ENCODE results near the gene ZZZ3. TPM values are rescaled to one million over a fixed set of nuclear protein-coding genes. Genes with fewer than 3 reads are reported as not detected.

Gene ZZZ3
- total and polyA plus RNA-seq, 4 donors, result 8.6 to 48.9 (median 31.1) TPM

DNA sequence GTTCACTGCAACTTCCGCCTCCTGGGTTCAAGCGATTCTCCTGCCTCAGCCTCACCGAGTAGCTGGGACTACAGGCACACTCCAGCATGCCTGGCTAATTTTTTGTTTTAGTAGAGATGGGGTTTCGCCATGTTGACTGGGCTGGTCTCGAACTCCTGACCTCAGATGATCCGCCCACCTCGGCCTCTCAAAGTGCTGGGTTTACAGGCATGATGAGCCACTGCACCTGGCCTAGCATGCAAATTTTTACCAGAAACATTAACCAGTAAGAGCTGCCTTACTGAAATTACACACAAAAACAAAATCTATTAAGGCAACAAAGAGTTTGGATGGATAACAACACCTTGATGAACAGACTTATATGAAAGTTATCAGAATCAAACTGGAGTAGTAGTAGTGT is 12.1 kb downstream of the ZZZ3 start:
- H3K27ac ChIP-seq (ENCODE audit: low read depth in 1 of 2, low read length in 2 of 2), result no peak overlapping the region
- WGBS, result 92% methylated on average over 7 of the region's 7 CpGs
- TF ChIP-seq NR2F2 (IDR thresholded peaks at IDR 0.05) (no peak), JUND (IDR thresholded peaks at IDR 0.05) (no peak), HNF4G (IDR thresholded peaks at IDR 0.05) (no peak), RAD21 (IDR thresholded peaks at IDR 0.05) (no peak)
- TF ChIP-seq, protein P1, sequence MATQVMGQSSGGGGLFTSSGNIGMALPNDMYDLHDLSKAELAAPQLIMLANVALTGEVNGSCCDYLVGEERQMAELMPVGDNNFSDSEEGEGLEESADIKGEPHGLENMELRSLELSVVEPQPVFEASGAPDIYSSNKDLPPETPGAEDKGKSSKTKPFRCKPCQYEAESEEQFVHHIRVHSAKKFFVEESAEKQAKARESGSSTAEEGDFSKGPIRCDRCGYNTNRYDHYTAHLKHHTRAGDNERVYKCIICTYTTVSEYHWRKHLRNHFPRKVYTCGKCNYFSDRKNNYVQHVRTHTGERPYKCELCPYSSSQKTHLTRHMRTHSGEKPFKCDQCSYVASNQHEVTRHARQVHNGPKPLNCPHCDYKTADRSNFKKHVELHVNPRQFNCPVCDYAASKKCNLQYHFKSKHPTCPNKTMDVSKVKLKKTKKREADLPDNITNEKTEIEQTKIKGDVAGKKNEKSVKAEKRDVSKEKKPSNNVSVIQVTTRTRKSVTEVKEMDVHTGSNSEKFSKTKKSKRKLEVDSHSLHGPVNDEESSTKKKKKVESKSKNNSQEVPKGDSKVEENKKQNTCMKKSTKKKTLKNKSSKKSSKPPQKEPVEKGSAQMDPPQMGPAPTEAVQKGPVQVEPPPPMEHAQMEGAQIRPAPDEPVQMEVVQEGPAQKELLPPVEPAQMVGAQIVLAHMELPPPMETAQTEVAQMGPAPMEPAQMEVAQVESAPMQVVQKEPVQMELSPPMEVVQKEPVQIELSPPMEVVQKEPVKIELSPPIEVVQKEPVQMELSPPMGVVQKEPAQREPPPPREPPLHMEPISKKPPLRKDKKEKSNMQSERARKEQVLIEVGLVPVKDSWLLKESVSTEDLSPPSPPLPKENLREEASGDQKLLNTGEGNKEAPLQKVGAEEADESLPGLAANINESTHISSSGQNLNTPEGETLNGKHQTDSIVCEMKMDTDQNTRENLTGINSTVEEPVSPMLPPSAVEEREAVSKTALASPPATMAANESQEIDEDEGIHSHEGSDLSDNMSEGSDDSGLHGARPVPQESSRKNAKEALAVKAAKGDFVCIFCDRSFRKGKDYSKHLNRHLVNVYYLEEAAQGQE (IDR thresholded peaks at IDR 0.05), result no peak
- TF ChIP-seq, protein P2, sequence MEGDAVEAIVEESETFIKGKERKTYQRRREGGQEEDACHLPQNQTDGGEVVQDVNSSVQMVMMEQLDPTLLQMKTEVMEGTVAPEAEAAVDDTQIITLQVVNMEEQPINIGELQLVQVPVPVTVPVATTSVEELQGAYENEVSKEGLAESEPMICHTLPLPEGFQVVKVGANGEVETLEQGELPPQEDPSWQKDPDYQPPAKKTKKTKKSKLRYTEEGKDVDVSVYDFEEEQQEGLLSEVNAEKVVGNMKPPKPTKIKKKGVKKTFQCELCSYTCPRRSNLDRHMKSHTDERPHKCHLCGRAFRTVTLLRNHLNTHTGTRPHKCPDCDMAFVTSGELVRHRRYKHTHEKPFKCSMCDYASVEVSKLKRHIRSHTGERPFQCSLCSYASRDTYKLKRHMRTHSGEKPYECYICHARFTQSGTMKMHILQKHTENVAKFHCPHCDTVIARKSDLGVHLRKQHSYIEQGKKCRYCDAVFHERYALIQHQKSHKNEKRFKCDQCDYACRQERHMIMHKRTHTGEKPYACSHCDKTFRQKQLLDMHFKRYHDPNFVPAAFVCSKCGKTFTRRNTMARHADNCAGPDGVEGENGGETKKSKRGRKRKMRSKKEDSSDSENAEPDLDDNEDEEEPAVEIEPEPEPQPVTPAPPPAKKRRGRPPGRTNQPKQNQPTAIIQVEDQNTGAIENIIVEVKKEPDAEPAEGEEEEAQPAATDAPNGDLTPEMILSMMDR (IDR thresholded peaks at IDR 0.05; ENCODE audit: low read depth, low read length, missing input control), result no peak
- H3K9ac ChIP-seq (ENCODE audit: low read depth in 1 of 2, low read length in 2 of 2), result no peak overlapping the region
- no peak overlapping the region for H3K4me3 ChIP-seq (ENCODE audit: low read depth in 1 of 3, low read length in 3 of 3)
- DNase-seq (ENCODE audit: low spot score), result no peak
- peaks cover 3 to 19% (median 13%) of the 10 kb centered on the region in 4 donors for H3K4me1 ChIP-seq (ENCODE audit: control insufficient read depth in 4 of 4, insufficient read depth in 4 of 4, low read length in 3 of 4)
- no peaks in the 10 kb centered on the region for H3K9me3 ChIP-seq (ENCODE audit: control insufficient read depth in 4 of 4, low read length in 3 of 4)
- H3K27me3 ChIP-seq (ENCODE audit: control insufficient read depth in 4 of 4, insufficient read depth in 4 of 4, low read length in 3 of 4), result no peaks in the 10 kb centered on the region
- no peaks in the 10 kb centered on the region for H3K36me3 ChIP-seq (ENCODE audit: control insufficient read depth in 4 of 4, insufficient read depth in 3 of 4, low read depth in 1 of 4, low read length in 3 of 4)

DNA sequence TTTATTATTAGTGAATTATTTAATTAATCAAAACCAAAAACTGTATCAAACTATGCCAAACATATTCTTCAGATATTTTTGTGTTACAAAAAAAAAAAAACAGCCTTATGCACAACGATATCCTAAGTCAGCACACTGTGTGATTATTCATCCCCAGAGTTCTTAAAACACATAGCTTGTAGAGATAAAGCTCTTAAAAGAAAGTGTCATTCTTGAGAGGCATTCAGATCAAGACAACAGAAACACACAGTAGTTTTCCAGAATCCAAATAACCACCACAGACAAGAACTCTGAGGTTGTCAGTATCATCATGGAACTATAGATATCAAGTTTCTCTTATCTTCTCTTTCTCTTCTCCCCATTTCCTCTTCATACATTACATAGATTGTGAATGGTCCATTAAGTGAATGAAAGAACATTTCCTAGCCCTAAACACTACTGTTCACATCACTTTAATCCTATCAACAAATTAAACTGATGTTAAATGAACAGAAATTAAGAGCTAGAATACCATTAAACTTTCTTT is 13.5 kb downstream of the ZZZ3 start:
- Histone ChIP-seq H3K4me1 (ENCODE audit: control insufficient read depth in 4 of 4, insufficient read depth in 4 of 4, low read length in 3 of 4) (peaks cover 5 to 19% (median 14%) of the 10 kb centered on the region in 4 donors), H3K36me3 (ENCODE audit: control insufficient read depth in 4 of 4, insufficient read depth in 3 of 4, low read depth in 1 of 4, low read length in 3 of 4) (no peaks in the 10 kb centered on the region), H3K4me3 (ENCODE audit: low read depth in 1 of 3, low read length in 3 of 3) (no peak overlapping the region), H3K27me3 (ENCODE audit: control insufficient read depth in 4 of 4, insufficient read depth in 4 of 4, low read length in 3 of 4) (no peaks in the 10 kb centered on the region), H3K9ac (ENCODE audit: low read depth in 1 of 2, low read length in 2 of 2) (no peak overlapping the region), H3K9me3 (ENCODE audit: control insufficient read depth in 4 of 4, low read length in 3 of 4) (no peaks in the 10 kb centered on the region), H3K27ac (ENCODE audit: low read depth in 1 of 2, low read length in 2 of 2) (no peak overlapping the region)
- no peak for DNase-seq (ENCODE audit: low spot score)
- TF ChIP-seq NR2F2 (IDR thresholded peaks at IDR 0.05) (no peak), GABPA (IDR thresholded peaks at IDR 0.05 in 1 of 2, conservative IDR thresholded peaks at IDR 0.05 in 1 of 2) (no peak), YY1 (IDR thresholded peaks at IDR 0.05) (no peak), RXRA (IDR thresholded peaks at IDR 0.05) (no peak), HNF4A (conservative IDR thresholded peaks at IDR 0.05) (no peak), JUND (IDR thresholded peaks at IDR 0.05) (no peak), HNF4G (IDR thresholded peaks at IDR 0.05) (no peak), FOXA2 (IDR thresholded peaks at IDR 0.05) (no peak), FOXA1 (IDR thresholded peaks at IDR 0.05) (no peak), TAF1 (conservative IDR thresholded peaks at IDR 0.05) (no peak), RAD21 (IDR thresholded peaks at IDR 0.05) (no peak)
- TF ChIP-seq, protein P1 (IDR thresholded peaks at IDR 0.05), result no peak
- TF ChIP-seq, protein P2 (IDR thresholded peaks at IDR 0.05; ENCODE audit: low read depth, low read length, missing input control), result no peak
- WGBS, result 65% methylated on average over 1 of the region's 1 CpG

All from liver (tissue), 9 donors.